ENCODE measurements around the gene MDP1. TPM values are rescaled to one million over a fixed set of nuclear protein-coding genes. Genes with fewer than 3 reads are reported as not detected.
A peak's percentile ranks its signal among the peaks of the same experiment; 100 is the strongest.

Gene MDP1
- polyA plus RNA-seq, 6 donors from 2014 or later: 32.7 to 48.2 (median 37.3) TPM

DNA sequence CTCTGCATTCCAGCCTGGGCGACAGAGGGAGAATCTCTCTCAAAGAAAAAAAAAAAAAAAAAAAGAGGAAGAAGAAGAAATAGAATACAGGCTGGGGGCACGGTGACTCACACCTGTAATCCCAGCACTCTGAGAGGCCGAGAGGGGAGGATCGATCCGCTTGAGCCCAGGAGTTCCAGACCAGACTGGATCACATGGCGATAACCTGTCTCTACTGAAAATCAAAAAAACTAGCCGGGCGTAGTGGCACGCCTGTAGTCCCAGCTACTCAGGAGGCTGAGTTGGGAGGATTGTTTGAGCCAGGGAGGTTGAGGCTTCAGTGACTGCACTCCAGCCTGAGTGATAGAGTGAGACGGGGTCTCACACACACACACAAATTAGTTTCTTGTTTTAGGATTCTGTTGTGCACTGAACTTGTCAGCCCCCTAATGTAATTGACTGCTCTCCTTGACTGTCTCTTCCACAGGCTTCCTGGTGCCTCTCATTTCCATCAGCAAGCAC is 27.5 kb upstream of the MDP1 start:
- ATAC-seq (ENCODE audit: low read depth in 2 of 2): peak; percentile 2 to 3
- Mint-ChIP-seq H3K9me3 (no peaks in the 10 kb centered on the region), H3K4me3 (peak overlapping the region; percentile 90 to 100 (median 98)), H3K27me3 (no peaks in the 10 kb centered on the region), H3K27ac (peak overlapping the region; percentile 97 to 100 (median 100)), H3K4me1 (peaks cover 43 to 70% (median 61%) of the 10 kb centered on the region in 3 donors), H3K36me3 (peaks cover 0 to 2% of the 10 kb centered on the region in 2 donors)
- no peak for DNase-seq

DNA sequence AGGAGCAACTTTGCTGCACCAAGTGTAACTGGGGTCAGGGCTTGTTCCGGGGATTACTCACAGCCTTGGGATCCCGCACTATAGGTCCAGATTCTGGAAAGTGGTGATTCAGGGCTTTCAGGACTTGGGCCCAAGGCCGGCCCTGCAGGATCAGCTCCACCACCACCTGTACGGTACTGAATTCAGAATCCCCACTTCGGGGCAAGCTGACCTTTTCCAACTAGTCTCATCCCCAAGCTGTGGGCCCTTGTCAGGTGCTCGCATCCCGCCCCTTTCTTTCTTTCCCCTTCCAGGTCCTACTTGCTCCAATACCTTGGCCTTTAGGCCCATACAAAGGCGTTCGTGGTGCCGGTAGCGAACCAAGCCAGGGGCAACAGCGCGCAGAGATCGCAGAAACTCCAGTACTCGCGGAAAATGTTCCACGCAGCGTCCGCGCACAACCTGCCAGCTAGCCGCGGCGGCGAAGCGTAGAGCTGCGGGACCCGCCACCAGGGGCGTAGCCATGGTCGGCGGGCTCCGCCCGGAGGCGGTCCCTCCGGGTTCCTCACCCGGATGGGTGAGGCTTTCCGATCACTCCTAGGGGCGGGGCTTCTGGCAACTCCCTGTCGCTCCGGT is 26.1 kb upstream of the MDP1 start:
- ATAC-seq (ENCODE audit: low read depth in 2 of 2): peak; percentile 71 to 74
- Mint-ChIP-seq H3K36me3 (peaks cover 8 to 16% of the 10 kb centered on the region in 2 donors), H3K9me3 (no peaks in the 10 kb centered on the region), H3K4me1 (peaks cover 51 to 75% (median 67%) of the 10 kb centered on the region in 3 donors), H3K27me3 (no peaks in the 10 kb centered on the region), H3K27ac (peak overlapping the region; percentile 97 to 100 (median 100)), H3K4me3 (peak overlapping the region; percentile 90 to 100 (median 98))
- DNase-seq: peak; percentile 96

DNA sequence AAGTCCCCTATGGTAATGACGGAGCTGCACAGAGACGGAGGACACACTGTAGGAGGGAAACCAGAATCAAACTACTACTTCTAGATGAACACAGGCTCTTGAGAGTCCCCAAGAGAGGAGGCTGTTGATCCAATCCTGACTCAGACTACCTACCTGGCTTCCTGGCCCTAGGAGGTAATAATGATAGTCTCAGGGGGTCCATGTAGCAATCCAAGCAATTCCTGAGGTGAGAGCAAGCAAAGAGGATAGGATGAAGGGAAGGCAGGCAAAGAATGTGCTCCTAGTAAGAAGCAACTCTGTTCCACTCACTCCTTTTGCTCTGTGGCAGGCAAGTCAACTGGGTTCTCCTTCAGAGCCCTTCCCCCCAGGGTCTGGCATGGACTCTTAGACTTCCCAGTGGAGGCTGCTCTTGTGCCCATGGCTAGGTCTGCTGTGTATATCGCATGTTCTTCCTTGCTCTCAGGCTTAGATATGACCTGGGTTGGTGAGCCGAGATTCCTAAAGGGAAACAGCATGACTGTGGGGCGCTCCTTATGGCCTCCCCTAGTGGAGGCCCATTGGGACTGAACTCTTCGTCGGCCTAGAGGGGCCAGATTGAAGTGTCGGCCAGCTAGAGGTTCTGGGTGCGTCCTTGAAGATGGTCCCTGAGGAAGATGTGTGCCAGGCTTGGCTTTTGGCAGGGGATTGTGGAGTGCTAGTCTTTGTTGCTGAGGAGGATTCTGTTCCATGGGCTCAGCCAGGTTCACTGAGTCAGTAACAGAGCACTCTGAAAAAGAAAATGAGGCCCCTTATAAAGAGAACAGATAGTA is 24.4 kb upstream of the MDP1 start:
- no peaks in the 10 kb centered on the region for H3K9me3 Mint-ChIP-seq
- peak overlapping the region; percentile 63 to 100 (median 96) for H3K4me3 Mint-ChIP-seq
- H3K27ac Mint-ChIP-seq: peak overlapping the region in 5 of 6 donors; percentile 45 to 87 (median 75)
- peaks cover 58 to 84% (median 77%) of the 10 kb centered on the region in 3 donors for H3K4me1 Mint-ChIP-seq
- H3K36me3 Mint-ChIP-seq: peaks cover 18 to 30% of the 10 kb centered on the region in 2 donors
- H3K27me3 Mint-ChIP-seq: no peaks in the 10 kb centered on the region
- ATAC-seq (ENCODE audit: low read depth in 2 of 2): no peak
- DNase-seq: no peak

DNA sequence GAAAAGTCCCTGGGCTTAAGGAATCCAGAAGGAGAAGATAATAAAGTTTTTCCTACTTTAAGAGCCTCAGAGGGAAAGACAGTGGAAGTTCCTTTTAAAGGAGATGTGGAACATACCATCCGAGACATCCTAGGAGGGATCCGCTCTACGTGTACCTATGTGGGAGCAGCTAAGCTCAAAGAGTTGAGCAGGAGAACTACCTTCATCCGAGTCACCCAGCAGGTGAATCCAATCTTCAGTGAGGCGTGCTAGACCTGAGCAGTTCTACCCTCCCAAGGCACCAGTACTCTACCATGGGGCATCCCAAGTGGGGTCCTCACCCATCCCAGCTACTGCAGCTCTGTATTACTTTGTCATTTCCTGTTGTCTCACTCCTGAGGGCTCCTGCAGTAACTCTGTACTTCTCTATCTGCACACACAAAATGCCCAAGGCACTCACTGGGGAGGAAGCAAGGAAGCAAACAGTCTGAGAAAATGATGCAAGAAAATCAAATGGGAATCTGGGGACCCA is 22.7 kb upstream of the MDP1 start:
- H3K36me3 Mint-ChIP-seq: peaks cover 18 to 30% of the 10 kb centered on the region in 2 donors
- peaks cover 54 to 79% (median 75%) of the 10 kb centered on the region in 3 donors for H3K4me1 Mint-ChIP-seq

DNA sequence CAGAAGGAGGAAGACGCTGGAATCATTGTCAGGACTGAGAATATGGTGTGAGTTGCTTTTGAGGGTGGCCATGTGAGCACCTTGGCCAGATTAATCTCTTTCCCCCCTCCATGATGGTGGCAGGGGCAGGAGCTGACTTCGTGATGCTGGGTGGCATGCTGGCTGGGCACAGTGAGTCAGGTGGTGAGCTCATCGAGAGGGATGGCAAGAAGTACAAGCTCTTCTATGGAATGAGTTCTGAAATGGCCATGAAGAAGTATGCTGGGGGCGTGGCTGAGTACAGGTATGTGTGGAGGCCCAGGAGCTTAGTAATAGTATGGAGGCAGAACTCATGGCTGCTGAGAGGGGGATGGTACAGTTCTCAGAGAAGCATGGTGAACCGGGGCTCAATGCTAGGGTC is 22.3 kb upstream of the MDP1 start:
- H3K36me3 Mint-ChIP-seq: peaks cover 18 to 30% of the 10 kb centered on the region in 2 donors
- H3K27ac Mint-ChIP-seq: peak overlapping the region in 4 of 6 donors; percentile 58 to 91 (median 74)
- DNase-seq (no peak), ATAC-seq (ENCODE audit: low read depth in 2 of 2) (no peak)
- H3K4me3 Mint-ChIP-seq: peak overlapping the region in 2 of 8 donors; percentile 75 to 94
- no peaks in the 10 kb centered on the region for H3K9me3 Mint-ChIP-seq
- peaks cover 54 to 79% (median 75%) of the 10 kb centered on the region in 3 donors for H3K4me1 Mint-ChIP-seq
- no peaks in the 10 kb centered on the region for H3K27me3 Mint-ChIP-seq

More for the DNA sequence above, 22.7 kb upstream of the MDP1 start:
- Mint-ChIP-seq H3K27me3 (no peaks in the 10 kb centered on the region), H3K4me3 (peak overlapping the region in 4 of 8 donors; percentile 34 to 94 (median 77)), H3K27ac (peak overlapping the region in 3 of 6 donors; percentile 11 to 91 (median 58)), H3K9me3 (no peaks in the 10 kb centered on the region)
- ATAC-seq (ENCODE audit: low read depth in 2 of 2) (no peak), DNase-seq (no peak)

DNA sequence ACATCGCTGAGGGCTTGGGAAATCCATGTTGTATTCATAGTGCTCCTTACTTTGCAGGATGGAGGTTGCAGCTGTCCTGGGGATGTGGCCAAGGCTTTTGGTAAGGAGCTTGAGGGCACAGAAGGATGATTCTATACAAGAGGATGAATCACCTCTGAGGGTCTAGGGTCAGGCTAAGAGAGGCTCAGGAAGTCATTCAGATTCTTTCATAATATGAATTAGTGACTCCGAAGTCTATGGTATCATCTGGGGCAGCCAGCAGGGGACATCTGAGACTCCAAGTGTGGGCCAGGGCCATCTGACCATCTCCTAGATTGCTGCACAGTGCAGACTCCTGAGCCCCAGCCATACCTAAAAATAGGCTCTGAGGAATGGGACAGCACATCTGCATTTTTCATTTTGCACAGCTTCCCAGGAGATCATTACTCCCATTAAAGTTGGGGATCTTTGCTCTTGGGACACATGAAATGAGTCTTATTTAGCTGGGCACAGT is 21.6 kb upstream of the MDP1 start:
- Mint-ChIP-seq H3K27me3 (no peaks in the 10 kb centered on the region), H3K9me3 (no peaks in the 10 kb centered on the region), H3K27ac (peak overlapping the region in 4 of 6 donors; percentile 26 to 83 (median 66)), H3K4me1 (peaks cover 54 to 80% (median 73%) of the 10 kb centered on the region in 3 donors), H3K36me3 (peaks cover 18 to 30% of the 10 kb centered on the region in 2 donors), H3K4me3 (peak overlapping the region in 2 of 8 donors; percentile 66 to 94)
- ATAC-seq (ENCODE audit: low read depth in 2 of 2): no peak
- no peak for DNase-seq

DNA sequence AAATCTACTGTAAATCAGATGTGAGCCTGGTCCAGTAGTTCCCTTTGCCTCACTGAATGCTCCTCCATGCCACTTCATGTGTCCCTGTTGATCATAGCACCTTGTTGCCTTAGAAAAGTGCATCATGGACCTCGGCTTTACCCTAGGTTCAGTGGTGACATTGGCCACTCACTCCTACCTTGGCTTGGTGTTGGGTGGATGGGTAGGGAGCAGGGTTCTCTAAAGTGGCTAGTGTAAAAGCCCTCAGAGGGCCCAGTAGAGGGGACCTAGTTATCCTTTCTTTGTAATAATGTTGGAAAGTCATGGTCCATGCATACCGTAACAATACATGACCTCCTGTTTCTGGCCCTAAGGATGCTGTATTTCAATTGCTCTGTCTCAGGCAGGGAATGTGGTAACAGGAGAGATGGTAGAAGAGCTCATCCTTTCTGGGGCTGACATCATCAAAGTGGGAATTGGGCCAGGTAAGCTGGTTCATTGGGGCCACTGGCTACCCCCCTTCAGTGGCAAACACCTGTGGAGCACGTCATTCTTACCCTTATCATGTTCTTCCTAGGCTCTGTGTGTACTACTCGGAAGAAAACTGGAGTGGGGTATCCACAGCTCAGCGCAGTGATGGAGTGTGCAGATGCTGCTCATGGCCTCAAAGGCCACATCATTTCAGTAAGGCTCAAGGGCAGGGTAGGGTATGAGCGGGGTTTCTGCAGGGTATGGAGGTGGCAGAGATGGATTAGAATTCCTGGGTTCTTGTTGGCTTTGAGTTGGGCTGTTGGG is 21.0 kb upstream of the MDP1 start:
- H3K4me3 Mint-ChIP-seq: peak overlapping the region in 3 of 8 donors; percentile 35 to 94 (median 66)
- peaks cover 18 to 30% of the 10 kb centered on the region in 2 donors for H3K36me3 Mint-ChIP-seq

DNA sequence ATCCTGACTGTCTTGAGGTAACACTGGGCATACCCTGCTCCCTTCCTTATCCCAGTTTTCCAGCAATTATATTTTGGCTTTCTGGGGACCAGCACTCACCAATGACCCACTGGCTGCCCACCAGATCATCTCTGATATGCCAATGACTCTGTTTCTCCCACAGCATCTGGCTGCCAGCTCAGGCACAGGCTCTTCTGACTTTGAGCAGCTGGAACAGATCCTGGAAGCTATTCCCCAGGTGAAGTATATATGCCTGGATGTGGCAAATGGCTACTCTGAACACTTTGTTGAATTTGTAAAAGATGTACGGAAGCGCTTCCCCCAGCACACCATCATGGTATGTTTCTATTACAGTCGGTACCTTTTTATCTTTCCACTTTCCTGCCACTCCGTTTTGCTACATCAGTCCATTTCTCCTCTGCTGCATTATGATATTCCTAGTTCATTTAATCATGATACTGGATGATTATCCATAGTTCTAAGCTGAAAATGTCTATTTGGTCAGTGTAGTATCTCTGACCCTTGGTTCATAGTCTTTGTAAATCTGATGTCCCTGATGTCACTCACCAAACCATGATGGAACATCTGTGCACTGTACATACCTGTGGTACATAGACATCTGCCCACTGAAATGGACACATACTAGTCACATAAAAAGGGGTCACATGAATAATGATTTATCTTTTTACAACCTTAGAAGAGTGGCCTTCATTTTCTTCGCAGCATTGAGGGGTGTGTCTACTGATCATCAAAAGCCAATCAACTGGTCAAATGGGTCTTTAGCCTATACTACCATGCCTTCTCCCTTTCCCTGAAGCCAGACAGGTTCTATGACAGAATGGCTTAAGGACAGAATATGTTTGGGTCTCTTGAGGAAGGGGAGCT is 20.2 kb upstream of the MDP1 start:
- Mint-ChIP-seq H3K36me3 (peaks cover 18 to 30% of the 10 kb centered on the region in 2 donors), H3K27ac (peak overlapping the region in 4 of 6 donors; percentile 42 to 86 (median 74)), H3K9me3 (no peaks in the 10 kb centered on the region), H3K4me3 (peak overlapping the region in 1 of 8 donors; percentile 94), H3K4me1 (peaks cover 64 to 83% (median 79%) of the 10 kb centered on the region in 3 donors), H3K27me3 (no peaks in the 10 kb centered on the region)
- no peak for ATAC-seq (ENCODE audit: low read depth in 2 of 2)
- no peak for DNase-seq

More for the DNA sequence above, 21.0 kb upstream of the MDP1 start:
- Mint-ChIP-seq H3K9me3 (no peaks in the 10 kb centered on the region), H3K27me3 (no peaks in the 10 kb centered on the region), H3K27ac (peak overlapping the region in 3 of 6 donors; percentile 41 to 83 (median 74)), H3K4me1 (peaks cover 58 to 79% (median 73%) of the 10 kb centered on the region in 3 donors)
- ATAC-seq (ENCODE audit: low read depth in 2 of 2) (no peak), DNase-seq (no peak)

DNA sequence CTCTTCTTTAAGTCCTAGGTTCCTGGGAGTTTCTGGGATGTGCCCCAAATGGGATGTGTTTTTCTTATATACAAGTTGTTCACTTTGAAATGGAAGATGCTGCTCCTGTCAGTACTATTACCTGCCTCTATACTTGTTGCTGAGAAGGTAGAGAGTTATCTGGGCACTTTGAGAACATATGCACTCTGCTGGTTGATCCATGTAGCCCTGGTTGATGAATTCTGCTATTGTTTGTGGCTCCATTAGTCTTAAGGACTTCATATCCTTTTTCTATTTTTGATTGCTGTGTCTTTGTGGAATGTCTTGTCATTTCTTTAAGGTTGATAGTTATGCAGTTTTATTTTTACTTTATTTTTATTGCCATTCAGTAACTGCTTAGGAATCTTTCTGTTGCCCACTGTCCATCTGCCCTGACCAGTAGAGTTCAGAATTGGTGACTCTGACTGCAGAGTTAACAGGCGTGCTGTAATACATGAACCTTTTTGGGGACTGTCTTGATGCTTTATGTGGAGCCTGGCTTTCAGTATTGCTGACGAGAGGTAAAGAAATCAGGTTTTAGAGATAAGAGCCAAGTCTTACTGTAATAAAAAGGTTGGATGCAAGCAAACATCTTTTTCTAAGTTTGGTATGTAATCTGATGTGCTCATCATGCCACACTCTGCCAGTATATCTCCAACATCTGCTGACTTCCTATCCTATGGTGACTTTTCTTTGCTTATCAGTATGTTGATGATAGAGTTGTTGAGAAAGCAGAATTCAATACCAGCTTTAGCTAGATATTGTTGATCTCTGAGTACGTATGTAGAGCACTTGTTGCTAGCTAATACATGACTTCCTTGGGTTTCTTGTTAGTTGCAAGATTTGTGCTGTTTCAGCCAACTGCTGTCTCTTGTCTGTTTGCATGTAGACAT is 18.5 kb upstream of the MDP1 start:
- no peak for ATAC-seq (ENCODE audit: low read depth in 2 of 2)
- Mint-ChIP-seq H3K4me3 (peak overlapping the region in 7 of 8 donors; percentile 24 to 99 (median 67)), H3K36me3 (peaks cover 18 to 30% of the 10 kb centered on the region in 2 donors), H3K27ac (peak overlapping the region in 4 of 6 donors; percentile 17 to 72 (median 48)), H3K4me1 (peaks cover 49 to 71% (median 64%) of the 10 kb centered on the region in 3 donors), H3K9me3 (no peaks in the 10 kb centered on the region), H3K27me3 (no peaks in the 10 kb centered on the region)
- DNase-seq: no peak

DNA sequence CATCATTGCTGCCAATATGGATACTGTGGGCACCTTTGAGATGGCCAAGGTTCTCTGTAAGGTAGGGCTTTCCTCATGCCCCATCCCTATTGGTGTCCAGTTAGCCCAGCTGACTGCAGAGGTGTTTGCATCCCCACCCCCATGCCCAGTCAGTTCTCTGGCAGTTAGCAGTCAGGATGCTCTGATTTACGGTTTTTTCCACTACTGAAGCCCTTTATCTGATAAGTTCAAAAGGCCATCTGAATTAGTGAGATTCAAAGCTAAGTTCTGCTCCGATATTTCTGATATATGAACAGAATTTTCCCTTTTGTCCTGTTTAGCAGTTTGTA is 17.6 kb upstream of the MDP1 start:
- no peak for DNase-seq
- H3K4me1 Mint-ChIP-seq: peaks cover 45 to 63% (median 56%) of the 10 kb centered on the region in 3 donors

More for the DNA sequence above, 17.6 kb upstream of the MDP1 start:
- ATAC-seq (ENCODE audit: low read depth in 2 of 2): no peak
- H3K4me3 Mint-ChIP-seq: peak overlapping the region; percentile 82 to 100 (median 99)
- H3K27ac Mint-ChIP-seq: peak overlapping the region in 2 of 6 donors; percentile 68 to 97
- H3K36me3 Mint-ChIP-seq: peaks cover 18 to 29% of the 10 kb centered on the region in 2 donors
- H3K27me3 Mint-ChIP-seq: no peaks in the 10 kb centered on the region
- no peaks in the 10 kb centered on the region for H3K9me3 Mint-ChIP-seq

Data from naive B cell (primary cell).